Omental fat pad (tissue), 4 donors: ENCODE results near the gene IL1F10. TPM values are rescaled to one million over a fixed set of nuclear protein-coding genes. Genes with fewer than 3 reads are reported as not detected.

Source experiments
- ATAC-seq: fragments of 150-250 bp; one replicate; pipeline ENCODE4 v1.9.1; 2016; ENCODE audit warnings: mild to moderate bottlenecking, moderate library complexity; ENCODE audit not compliant: low FRiP score
- DNase-seq: peaks from one replicate; pipeline ENCODE4 v3.0.0-alpha.2; 2019; ENCODE audit warnings: low spot score
- total RNA-seq, 4 donors: library from RNA; depleted of rRNA; stranded (reverse); fragments of >200 nt; gene quantifications; one replicate each; pipeline ENCODE4 v1.1.0, GENCODE V29; 2016
- TF ChIP-seq, protein P1 (sequence below), 3 donors: fragments of 450-650 bp; IDR thresholded peaks; one replicate each; pipeline ENCODE4 v1.5.1; 2016 to 2017; ENCODE audit warnings: antibody characterized with exemption in 3 of 3, mild to moderate bottlenecking in 3 of 3, moderate library complexity in 2 of 3

IL1F10 gene
- total RNA-seq, 4 donors from 2014 or later, result not detected

GRCh38 chr2:113061896-113062770, 5.6 kb upstream of the IL1F10 start:
- no peak for ATAC-seq
- TF ChIP-seq, protein P1, sequence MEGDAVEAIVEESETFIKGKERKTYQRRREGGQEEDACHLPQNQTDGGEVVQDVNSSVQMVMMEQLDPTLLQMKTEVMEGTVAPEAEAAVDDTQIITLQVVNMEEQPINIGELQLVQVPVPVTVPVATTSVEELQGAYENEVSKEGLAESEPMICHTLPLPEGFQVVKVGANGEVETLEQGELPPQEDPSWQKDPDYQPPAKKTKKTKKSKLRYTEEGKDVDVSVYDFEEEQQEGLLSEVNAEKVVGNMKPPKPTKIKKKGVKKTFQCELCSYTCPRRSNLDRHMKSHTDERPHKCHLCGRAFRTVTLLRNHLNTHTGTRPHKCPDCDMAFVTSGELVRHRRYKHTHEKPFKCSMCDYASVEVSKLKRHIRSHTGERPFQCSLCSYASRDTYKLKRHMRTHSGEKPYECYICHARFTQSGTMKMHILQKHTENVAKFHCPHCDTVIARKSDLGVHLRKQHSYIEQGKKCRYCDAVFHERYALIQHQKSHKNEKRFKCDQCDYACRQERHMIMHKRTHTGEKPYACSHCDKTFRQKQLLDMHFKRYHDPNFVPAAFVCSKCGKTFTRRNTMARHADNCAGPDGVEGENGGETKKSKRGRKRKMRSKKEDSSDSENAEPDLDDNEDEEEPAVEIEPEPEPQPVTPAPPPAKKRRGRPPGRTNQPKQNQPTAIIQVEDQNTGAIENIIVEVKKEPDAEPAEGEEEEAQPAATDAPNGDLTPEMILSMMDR (IDR thresholded peaks at IDR 0.05), result no peak
- no peak for DNase-seq

- TF ChIP-seq, protein P1 (IDR thresholded peaks at IDR 0.05), result no peak
- DNase-seq, result no peak
- no peak for ATAC-seq
These were observed 3.5 kb upstream of the IL1F10 start for GRCh38 chr2:113064281-113064680.

DNA sequence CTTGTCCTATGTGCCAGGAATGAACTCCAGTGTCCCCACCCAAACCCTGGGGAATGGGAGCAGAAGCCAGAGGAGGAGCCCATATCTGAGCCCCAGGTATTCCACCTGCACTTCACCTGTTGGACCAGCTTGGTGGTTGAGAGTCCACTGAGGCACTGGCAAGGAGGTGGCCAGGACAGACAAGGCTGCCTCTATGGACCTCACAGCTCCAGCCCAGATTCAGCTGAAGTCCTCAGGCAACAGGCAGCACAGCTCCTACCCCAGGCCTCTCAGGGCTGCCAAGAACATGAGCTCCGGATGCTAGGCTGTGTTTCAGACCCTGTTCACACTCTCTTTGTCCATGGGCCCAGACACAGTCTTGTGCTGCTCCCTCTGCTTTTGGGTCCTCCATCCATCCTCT, 2.9 kb upstream of the IL1F10 start:
- DNase-seq, result no peak
- no peak for ATAC-seq
- TF ChIP-seq, protein P1 (IDR thresholded peaks at IDR 0.05), result no peak

GRCh38 chr2:113068249-113068648, 479 bp downstream of the IL1F10 start:
- ATAC-seq, result no peak
- TF ChIP-seq, protein P1 (IDR thresholded peaks at IDR 0.05), result no peak
- no peak for DNase-seq

GRCh38 chr2:113068706-113069485, 1.1 kb downstream of the IL1F10 start:
- no peak for ATAC-seq
- no peak for DNase-seq
- TF ChIP-seq, protein P1 (IDR thresholded peaks at IDR 0.05), result no peak

DNA sequence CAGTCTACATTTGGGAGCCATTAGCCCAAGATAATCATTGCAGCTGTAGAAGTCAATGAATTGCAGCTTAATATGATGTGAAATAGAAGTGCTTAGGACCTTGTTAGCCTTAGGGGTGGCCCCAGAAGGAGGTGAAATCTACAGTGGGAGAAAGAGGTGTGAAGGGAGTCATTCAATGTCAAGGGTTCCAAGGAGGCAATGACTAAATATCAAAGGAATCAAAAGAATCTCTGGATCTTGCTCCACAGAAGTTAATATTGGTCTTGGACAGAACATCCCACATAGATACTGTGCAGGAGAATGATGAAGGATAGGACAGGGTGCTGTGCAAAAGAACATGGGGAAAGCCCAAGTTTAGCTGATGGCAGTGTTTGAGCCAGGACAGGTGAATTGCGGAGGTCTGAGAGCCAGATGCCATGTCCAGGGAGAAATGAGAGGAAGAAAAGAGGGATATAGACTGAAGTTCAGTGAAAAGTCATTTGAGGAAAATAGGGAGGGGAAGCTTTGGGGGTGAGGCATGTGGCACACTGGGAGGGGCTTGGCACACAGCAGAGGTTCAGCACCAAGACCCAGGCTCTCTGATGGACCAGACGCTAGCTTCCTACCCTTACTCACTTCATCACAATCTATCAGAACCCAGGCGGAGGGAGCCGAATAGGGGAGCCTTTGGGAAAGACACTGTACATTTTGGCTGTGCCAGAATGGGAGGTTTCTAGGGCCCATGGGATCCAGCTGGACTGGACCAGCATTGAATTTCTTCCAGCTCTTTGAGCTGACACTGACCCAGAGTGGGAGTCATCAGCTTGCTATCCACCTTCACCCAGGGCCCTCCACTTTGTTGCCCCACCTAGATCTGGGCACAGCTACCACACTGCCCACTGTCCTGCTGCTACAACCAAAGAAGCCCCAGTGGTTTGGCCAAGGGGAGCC, 2.2 kb downstream of the IL1F10 start:
- ATAC-seq (no peak), DNase-seq (no peak)
- TF ChIP-seq, protein P1 (IDR thresholded peaks at IDR 0.05), result no peak
